ENCODE data around the gene TRNT1.

- TF ChIP-seq CTCF (IDR thresholded peaks at IDR 0.05; ENCODE audit: low read depth, low read length, poor library complexity, severe bottlenecking), result no peak
- TF ChIP-seq EZH2phosphoT487 (IDR thresholded peaks at IDR 0.05; ENCODE audit: borderline replicate concordance, low read length), result no peak
Measured at GRCh38 chr3:3081381-3082233, 45.1 kb upstream of the TRNT1 start.
